Fibroblast of skin of right biceps (primary cell): ENCODE measurements around the gene ZNF648.
"Not testable (repeated sequence)": the region's sequence is repeated elsewhere in the genome, so short reads cannot be mapped to it uniquely, and the experiment has no call there.

Experiments used
- DNase-seq: peaks from one replicate; pipeline ENCODE4 v3.0.0-alpha.2; 2013

ZNF648 gene, protein sequence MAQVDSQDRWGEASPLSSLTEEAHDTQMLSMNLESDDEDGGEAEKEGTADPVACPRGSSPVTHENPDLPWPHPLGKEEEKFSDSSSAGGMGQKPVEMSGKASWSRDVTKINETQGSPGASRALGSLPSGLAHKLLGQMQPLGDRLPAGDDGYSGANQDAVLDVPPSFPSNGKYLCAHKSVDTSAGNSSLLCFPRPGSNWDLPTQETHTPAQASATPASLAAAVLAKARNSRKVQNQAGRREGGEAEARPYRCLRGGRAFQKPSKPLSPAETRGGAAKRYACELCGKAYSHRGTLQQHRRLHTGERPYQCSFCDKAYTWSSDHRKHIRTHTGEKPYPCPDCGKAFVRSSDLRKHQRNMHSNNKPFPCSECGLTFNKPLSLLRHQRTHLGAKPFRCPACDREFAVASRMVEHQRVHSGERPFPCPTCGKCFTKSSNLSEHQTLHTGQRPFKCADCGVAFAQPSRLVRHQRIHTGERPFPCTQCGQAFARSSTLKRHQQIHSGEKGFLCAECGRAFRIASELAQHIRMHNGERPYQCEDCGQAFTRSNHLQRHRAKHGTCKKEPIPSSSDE

DNA sequence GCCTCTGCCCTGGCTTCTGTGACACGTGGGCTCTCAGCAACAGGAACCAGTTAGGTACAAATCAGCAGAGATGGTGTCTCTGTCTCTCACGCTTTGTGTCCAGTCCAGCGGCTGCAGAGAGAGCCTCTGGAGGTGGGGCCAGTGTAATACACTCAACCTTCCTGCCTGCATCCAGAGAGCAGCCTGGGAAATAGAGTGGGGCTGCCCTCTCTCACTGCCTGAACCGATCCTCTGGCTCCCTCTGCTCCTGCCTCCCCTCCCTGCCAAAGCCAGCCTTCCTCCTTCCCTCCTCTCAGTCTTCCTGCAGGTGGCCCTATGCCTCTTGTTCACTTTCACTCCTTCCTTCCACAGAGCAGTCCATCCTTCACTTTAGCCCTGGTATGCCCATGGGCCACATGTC is at the start of gene ZNF648:
ZNF648 (minus strand) TSS at position 119 of the 400 bp plus-strand sequence. CDS start 3,702 bp downstream, outside the sequence.
- no peak for DNase-seq

- DNase-seq = no peak
Measured at GRCh38 chr1:182110635-182111034, 49.1 kb upstream of the ZNF648 start.

DNA sequence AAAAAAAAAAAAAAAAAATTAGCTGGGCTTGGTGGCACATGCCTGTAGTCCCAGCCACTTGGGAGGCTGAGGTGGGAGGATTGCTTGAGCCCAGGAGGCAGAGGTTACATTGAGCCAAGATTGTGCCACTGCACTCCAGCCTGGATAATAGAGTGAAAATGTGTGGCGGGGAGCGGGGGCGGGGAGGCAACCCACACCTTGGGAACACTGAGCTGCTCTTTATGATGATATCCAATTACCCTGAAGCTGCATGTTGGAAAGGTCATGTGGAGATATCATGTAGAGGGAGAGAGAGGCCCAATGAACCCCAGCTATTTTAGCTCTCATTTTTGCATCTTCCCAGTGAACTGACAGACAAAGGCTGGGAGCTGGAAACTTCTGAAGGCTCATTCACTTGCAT is 48.3 kb upstream of the ZNF648 start:
- no peak for DNase-seq

DNA sequence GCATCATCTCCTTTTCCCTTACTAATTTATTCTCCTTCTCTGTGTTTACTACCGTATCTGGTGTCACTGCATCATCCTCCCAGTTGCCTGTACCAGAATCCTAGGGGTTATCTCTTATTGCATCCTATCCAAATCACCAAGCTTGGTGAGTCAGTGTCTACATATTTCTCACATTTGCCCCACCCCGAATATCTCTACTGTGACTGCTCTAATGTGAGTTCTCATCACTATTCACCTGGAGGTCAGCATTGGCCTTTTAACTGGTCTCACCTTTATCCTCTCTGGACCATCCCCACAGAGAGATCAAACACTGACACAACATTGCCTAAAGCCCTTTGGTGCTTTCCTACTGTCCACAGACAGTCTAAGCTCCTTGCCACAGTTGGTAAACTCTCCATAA is 45.7 kb upstream of the ZNF648 start:
- DNase-seq = no peak

DNA sequence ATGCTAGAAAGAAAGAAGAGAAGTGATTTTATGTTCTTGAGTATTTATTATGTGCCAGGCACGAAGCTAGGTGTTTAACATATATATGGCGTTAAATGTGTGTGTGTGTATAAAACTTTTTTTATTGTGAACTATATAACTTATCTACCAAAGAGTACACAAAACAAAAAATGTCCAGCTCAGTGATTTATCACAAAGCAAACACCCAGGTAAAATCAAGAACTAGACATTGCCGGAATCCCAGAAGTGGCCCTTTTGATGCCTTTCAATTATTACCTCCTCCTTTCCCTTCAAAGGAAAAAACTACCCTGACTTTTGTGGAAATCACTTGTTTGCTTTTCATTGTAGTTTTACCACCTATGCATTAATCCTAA is 40.5 kb upstream of the ZNF648 start:
- DNase-seq = no peak

- DNase-seq = no peak
Measured at GRCh38 chr1:182101415-182102042, 40.0 kb upstream of the ZNF648 start.

GRCh38 chr1:182098301-182098700 is 36.8 kb upstream of the ZNF648 start:
- no peak for DNase-seq

GRCh38 chr1:182095946-182096345 is 34.4 kb upstream of the ZNF648 start:
- no peak for DNase-seq

GRCh38 chr1:182094514-182095005 is 33.0 kb upstream of the ZNF648 start:
- not testable (repeated sequence) for DNase-seq

GRCh38 chr1:182093781-182094180 is 32.3 kb upstream of the ZNF648 start:
- no peak for DNase-seq

DNA sequence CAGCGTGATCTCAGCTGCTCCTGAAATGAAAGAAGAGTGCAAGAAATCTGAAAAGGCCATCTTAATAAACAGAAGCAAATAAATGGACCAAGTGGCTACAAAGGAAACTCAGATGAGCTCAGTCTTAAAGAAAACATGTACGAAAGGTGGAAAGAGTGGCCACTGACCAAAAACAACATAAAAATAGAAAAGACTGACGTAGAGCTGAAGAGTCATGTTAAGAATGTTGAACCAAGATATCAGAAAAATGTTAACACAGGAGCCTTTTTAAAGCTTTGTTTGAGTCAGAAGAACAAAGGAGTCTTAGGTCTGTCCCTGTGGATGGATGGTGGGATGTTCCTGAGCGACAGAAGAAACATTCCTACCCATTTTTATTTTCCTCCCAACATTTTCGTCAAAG is 30.8 kb upstream of the ZNF648 start:
- DNase-seq = peak; percentile 12

DNA sequence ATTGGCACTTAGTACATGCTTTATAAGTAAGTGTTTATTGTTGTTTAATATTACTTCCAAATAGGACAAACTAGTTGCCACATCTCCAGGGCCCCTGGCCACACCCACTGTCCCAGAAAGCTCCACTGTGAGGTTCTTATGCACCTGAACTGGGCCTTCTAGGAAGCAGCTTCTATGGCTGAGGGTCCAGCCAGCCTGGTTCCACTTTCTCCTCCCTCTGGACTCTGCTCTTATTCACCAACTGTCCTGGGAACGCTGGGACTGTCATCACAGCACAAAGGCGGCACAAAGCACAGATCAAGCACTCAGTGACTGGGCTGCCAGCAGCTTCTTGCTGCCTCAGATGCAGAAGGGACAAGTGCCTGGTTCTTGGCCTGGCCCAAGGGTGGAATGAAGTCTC is 29.6 kb upstream of the ZNF648 start:
- no peak for DNase-seq

DNA sequence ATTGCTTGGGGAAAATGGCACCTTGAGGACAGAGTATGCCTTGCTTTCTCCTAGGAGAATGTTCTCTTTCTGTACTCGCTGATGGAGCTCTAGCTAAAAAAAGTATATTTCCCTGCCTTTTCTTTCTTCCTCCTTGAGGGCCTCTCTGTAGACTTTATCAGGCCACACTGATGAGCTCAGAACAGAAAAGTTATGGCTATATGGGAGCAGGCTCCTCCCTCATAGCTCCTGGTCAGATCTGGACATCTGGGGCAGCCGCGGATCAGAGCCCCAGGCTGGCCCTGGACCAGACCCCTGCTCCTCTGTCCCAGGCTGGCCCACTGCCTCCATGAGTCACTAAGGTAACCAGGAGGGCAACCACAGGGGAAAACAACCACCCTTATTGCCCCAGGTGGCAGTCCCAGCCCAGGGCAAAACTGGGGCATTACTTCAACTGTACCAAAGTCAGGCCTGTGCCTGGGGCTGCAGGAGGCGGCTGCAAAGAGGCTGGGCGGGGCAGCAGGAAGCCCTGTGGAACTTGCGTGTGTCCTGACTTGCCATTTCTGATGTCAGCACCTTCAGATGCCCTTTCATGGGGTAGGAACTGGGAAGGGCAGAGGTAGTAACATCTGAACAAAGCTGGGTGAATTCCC is 26.3 kb upstream of the ZNF648 start:
- DNase-seq = no peak

DNA sequence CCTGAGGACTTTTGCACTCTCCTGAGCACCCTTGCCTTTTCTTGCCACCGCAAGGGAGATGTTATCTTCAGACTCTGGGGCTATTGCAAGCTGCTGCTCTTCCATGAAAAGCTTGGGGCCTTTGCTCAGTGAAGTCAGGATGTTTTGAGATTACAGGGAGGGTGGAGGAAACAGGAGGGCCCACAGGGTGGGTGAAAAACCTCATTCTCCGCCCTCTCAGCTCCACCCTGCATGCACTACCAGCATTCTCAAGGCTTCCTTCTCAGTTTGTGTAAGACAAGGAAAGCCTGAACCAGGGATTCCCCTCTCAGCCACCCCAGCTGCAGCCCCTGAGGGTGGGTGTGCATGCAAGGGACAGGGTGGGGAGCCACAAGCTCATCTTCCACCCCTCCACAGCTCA is 25.8 kb upstream of the ZNF648 start:
- DNase-seq = no peak

GRCh38 chr1:182086620-182087019 is 25.1 kb upstream of the ZNF648 start:
- no peak for DNase-seq

- no peak for DNase-seq
Measured at GRCh38 chr1:182086136-182086535, 24.6 kb upstream of the ZNF648 start.

DNA sequence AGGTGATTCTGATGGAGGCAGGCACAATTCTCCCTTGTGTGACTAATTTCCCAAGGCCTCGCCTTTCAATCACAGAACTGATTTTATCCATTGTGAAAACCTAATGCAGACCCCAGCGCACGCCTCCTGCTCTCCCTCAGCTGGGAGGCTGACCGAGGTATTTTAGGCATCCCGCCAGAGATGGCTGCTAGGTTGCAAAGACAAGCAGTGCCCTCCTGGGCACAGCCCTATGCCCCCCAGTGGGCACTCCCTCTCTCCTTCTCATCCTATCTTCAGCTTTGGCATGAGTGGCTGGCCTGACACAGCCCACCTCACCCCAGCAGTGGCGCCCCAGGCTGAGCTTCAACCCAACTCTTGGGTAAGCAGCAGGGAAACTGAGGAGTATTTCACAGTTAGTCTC is 24.2 kb upstream of the ZNF648 start:
- DNase-seq = no peak

DNA sequence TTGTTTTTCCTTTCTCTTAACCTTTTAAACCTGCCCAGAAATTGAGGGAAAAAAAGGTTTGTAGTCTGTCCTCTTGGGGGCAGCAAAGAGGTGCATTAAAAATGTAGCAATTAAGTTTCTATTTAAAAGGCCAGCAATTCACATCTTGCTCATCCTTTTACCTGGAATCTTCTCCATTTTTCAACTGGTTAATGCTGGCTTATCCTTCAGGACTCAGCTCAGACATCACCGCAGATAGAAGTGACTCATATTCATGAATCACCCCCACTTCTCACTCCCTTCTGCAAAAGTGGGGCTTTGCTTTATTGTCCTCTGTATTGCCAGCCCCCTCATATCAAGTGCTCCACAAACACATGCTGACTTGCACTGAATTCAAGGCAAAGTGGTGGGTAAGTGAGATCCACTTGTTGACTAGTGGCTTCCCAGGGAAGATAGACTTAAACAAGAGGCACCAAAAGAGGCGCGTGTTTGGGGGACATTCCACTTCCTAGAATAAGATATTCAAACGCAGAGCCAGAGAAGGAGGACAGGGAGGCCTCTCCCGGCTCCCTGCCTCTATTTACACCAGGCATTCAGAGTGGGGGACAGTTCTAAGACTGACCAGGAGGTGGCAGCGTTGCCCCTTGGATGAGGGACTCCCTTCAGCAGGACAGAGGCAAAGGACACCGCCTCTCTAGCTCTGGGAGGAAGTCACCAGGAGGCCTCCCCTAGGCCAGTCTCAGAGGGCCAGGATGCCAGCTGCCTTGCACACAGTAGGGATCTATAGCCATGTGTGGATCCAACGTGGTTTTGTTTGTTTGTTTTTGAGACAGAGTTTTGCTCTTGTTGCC is 23.2 kb upstream of the ZNF648 start:
- peak; percentile 73 for DNase-seq

DNA sequence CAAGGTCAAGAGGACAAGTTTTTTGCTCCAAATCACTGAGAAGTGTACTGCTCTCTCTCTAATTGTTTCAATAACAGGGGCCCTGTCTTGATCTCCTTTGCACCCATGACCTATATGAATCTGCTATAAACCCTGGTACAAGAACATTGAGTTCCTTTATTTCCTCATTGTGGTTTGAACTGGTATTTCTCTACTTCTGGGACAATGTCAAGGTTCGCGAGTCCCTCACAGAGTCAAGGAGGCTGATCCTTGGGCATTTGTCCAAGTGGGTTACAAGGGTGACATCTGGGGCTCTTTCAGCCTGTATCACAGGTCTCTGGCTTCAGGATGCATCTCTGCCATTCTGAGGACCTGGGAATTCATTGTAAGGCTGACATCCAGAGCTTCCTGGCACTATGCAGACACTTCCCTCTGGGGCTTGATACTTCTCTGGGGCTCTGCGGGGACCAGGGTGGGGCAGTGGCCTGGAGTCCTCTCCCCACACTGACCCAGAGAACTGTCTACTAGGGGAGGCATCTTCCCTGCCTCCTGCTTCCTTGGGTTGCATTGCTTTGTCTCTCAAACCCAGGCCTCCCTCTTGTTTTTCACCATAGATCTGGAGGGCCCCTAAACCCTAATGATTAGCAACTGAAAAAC is 22.5 kb upstream of the ZNF648 start:
- DNase-seq = no peak

DNA sequence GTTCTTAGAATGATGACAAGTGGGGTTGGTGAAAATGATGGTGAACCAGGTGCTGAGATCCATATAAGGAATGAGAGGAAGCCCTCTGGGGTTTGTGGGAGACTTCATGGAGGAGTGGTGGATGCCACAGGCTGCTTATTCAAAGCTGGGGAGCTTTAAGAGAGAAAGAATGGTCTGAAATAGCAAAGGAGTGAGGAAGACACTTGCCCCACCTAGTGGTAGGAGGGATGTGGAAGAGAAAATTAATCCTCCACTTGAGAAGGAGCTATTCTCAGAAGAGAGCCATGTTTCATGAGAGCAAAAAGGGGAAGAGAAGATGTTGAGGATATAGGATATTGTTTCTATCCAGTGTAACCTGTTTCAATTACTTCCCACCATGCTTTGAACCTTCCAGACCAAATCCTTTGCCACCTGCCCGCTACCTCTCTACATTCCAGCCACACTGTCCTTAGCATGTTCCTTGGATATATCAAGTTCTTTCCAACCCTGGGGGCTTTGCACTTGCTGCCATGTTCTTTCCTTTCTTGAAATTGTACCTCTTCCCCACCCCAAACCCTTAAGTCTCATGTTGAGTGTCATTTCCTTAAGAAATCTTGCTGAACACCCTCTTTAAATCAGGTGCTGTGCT is 19.6 kb upstream of the ZNF648 start:
- peak; percentile 12 for DNase-seq

- no peak for DNase-seq
Measured at GRCh38 chr1:182080040-182080439, 18.5 kb upstream of the ZNF648 start.

GRCh38 chr1:182071924-182072323 is 10.4 kb upstream of the ZNF648 start:
- DNase-seq = no peak
